Measurements from ENCODE around the gene CLEC2D. TPM values are rescaled to one million over a fixed set of nuclear protein-coding genes. Genes with fewer than 3 reads are reported as not detected.
A peak's percentile ranks its signal among the peaks of the same experiment; 100 is the strongest.
"Not testable (repeated sequence)": the region's sequence is repeated elsewhere in the genome, so short reads cannot be mapped to it uniquely, and the experiment has no call there.

Gene CLEC2D
- total and polyA plus RNA-seq, 9 donors, result 2.4 to 16.1 (median 10.8) TPM

DNA sequence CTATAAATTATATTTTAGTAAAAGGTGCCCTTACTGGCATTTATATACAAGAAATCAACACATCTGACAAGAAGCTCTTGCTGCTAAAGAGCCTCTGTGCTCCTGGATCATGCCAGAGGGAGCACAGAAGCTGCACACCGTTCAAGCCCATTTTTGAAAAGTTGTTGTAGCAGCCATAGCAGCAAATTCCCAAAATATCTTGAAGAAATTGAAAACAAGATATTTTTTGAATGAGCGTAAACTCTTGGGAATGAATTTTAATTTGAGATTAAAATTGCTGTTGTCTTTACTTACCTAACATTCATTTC, 540 bp upstream of the CLEC2D start:
- no peaks in the 10 kb centered on the region for H3K4me1 ChIP-seq (ENCODE audit: insufficient read depth)

DNA sequence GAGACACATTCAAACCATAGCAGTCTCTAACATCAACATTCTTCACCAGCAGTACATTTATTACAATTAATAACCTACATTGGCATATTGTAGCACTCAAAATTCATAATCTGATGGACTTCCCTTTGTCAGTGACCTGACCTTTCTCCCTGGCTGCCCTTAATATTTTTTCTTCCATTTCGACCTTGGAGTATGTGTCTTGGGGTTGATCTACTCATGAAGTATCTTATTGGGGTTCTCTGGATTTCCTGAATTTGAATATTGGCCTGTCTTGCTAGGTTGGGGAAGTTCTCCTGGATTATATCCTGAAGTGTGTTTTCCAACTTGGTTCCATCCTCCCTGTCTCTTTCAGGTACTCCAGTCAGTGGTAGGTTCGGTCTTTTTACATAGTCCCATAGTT, 2.8 kb downstream of the CLEC2D start:
- H3K4me3 ChIP-seq, result not testable (repeated sequence)

More for the DNA sequence above, 540 bp upstream of the CLEC2D start:
- no peak overlapping the region for H3K4me3 ChIP-seq
- 26 to 44% (median 40%) methylated on average over 2 of the region's 2 CpGs for WGBS, 3 donors
- intact Hi-C loops (cut with DNase I), result no loop called here
- no peaks in the 10 kb centered on the region for H3K27me3 ChIP-seq
- H3K27ac ChIP-seq, result no peak overlapping the region
- no peaks in the 10 kb centered on the region for H3K36me3 ChIP-seq
- no peak for DNase-seq
- no peak for TF ChIP-seq CTCF (IDR thresholded peaks at IDR 0.05)
- TF ChIP-seq EP300 (IDR thresholded peaks at IDR 0.05), result no peak
- TF ChIP-seq POLR2A (IDR thresholded peaks at IDR 0.05), result no peak
- H3K9me3 ChIP-seq, result no peaks in the 10 kb centered on the region

GRCh38 chr12:9673404-9674225, 4.1 kb downstream of the CLEC2D start:
- Histone ChIP-seq H3K4me1 (ENCODE audit: insufficient read depth) (no peaks in the 10 kb centered on the region), H3K4me3 (no peak overlapping the region), H3K27ac (no peak overlapping the region), H3K9me3 (no peaks in the 10 kb centered on the region), H3K36me3 (no peaks in the 10 kb centered on the region), H3K27me3 (no peaks in the 10 kb centered on the region)
- DNase-seq, result peak; percentile 29 to 55 (median 46)
- no peak for TF ChIP-seq EP300 (IDR thresholded peaks at IDR 0.05)
- no peak for TF ChIP-seq POLR2A (IDR thresholded peaks at IDR 0.05)
- no peak for TF ChIP-seq CTCF (IDR thresholded peaks at IDR 0.05)
- intact Hi-C loops (cut with DNase I), result no loop called here
- WGBS, 3 donors, result 75 to 77% (median 76%) methylated on average over 6 of the region's 6 CpGs

More for the DNA sequence above, 2.8 kb downstream of the CLEC2D start:
- H3K9me3 ChIP-seq; H3K4me1 ChIP-seq (ENCODE audit: insufficient read depth); DNase-seq; H3K27me3 ChIP-seq; H3K36me3 ChIP-seq; intact Hi-C loops (cut with DNase I); H3K27ac ChIP-seq: not testable (repeated sequence)
- WGBS, 3 donors, result 94 to 97% (median 95%) methylated on average over 2 of the region's 2 CpGs

- DNase-seq, result no peak
- WGBS, 3 donors, result 96 to 100% (median 99%) methylated on average over 2 of the region's 2 CpGs
- intact Hi-C loops (cut with DNase I), result no loop called here
- Histone ChIP-seq H3K27me3 (no peaks in the 10 kb centered on the region), H3K4me3 (no peak overlapping the region), H3K4me1 (ENCODE audit: insufficient read depth) (no peaks in the 10 kb centered on the region), H3K27ac (no peak overlapping the region), H3K36me3 (no peaks in the 10 kb centered on the region), H3K9me3 (no peaks in the 10 kb centered on the region)
- TF ChIP-seq CTCF (IDR thresholded peaks at IDR 0.05) (no peak), EP300 (IDR thresholded peaks at IDR 0.05) (no peak), POLR2A (IDR thresholded peaks at IDR 0.05) (no peak)
Observed at GRCh38 chr12:9674226-9674590, 4.7 kb downstream of the CLEC2D start.

DNA sequence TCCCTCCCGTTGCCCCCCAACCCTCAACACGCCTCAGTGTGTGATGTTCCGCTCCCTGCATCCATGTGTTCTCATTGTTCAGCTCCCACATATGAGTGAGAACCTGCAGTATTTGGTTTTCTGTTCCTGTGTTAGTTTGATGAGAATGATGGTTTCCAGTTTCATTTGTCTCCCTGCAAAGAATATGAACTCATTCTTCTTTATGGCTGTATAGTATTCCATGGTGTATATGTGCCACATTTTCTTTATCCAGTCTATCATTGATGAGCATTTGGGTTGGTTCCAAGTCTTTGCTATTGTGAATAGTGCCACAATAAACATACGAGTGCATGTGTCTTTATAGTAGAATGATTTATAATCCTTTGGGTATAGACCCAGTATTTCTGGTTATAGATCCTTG, 13.0 kb downstream of the CLEC2D start:
- WGBS, 3 donors, result 95 to 98% (median 97%) methylated on average over 4 of the region's 4 CpGs
- intact Hi-C loops (cut with DNase I); H3K9me3 ChIP-seq; H3K4me1 ChIP-seq (ENCODE audit: insufficient read depth); DNase-seq; H3K27me3 ChIP-seq; H3K27ac ChIP-seq; H3K4me3 ChIP-seq; H3K36me3 ChIP-seq: not testable (repeated sequence)

- H3K27me3 ChIP-seq; H3K27ac ChIP-seq; H3K9me3 ChIP-seq; intact Hi-C loops (cut with DNase I); H3K4me3 ChIP-seq; H3K4me1 ChIP-seq (ENCODE audit: insufficient read depth); H3K36me3 ChIP-seq; DNase-seq: not testable (repeated sequence)
- 94 to 96% (median 94%) methylated on average over 2 of the region's 2 CpGs for WGBS, 3 donors
Observed at GRCh38 chr12:9682949-9683348, 13.4 kb downstream of the CLEC2D start.

GRCh38 chr12:9685366-9685765, 15.9 kb downstream of the CLEC2D start:
- intact Hi-C loops (cut with DNase I); H3K4me1 ChIP-seq (ENCODE audit: insufficient read depth); H3K27me3 ChIP-seq; H3K27ac ChIP-seq; H3K36me3 ChIP-seq; H3K4me3 ChIP-seq; H3K9me3 ChIP-seq; DNase-seq: not testable (repeated sequence)
- 90 to 98% (median 96%) methylated on average over 5 of the region's 5 CpGs for WGBS, 3 donors

All from ovary (tissue), 9 donors.